B cell (primary cell): ENCODE data around the gene FES.
"Not testable (repeated sequence)": the region's sequence is repeated elsewhere in the genome, so short reads cannot be mapped to it uniquely, and the experiment has no call there.

ENCODE experiments used
- EZH2 ChIP-seq: IDR thresholded peaks from 2 replicates; pipeline ENCODE4 v1.6.1; 2012; ENCODE audit warnings: borderline replicate concordance, low read depth, mild to moderate bottlenecking, moderate library complexity, low read length; ENCODE audit not compliant: insufficient read depth, poor library complexity, severe bottlenecking
- TF ChIP-seq, protein P1 (sequence below): fragments of 200-600 bp; IDR thresholded peaks from one replicate; pipeline ENCODE4 v1.8.0; 2022; ENCODE audit warnings: antibody characterized with exemption, mild to moderate bottlenecking

DNA sequence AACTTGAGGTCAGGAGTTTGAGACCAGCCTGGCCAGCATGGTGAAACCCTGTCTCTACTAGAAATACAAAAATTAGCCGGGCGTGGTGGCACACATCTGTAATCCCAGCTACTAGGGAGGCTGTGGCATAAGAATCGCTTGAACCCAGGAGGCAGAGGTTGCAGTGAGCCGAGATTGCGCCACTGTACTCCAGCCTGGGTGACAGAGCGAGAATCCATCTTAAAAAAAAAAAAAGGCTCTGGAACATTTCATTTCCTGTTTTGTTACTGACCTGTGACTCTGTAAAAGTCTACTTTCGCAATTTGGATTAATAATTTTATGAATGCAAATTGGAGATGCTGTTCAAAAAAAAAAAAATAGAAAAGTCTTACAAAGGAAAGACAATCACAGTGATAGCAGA lies 43.8 kb downstream of the FES start:
- TF ChIP-seq, protein P1, sequence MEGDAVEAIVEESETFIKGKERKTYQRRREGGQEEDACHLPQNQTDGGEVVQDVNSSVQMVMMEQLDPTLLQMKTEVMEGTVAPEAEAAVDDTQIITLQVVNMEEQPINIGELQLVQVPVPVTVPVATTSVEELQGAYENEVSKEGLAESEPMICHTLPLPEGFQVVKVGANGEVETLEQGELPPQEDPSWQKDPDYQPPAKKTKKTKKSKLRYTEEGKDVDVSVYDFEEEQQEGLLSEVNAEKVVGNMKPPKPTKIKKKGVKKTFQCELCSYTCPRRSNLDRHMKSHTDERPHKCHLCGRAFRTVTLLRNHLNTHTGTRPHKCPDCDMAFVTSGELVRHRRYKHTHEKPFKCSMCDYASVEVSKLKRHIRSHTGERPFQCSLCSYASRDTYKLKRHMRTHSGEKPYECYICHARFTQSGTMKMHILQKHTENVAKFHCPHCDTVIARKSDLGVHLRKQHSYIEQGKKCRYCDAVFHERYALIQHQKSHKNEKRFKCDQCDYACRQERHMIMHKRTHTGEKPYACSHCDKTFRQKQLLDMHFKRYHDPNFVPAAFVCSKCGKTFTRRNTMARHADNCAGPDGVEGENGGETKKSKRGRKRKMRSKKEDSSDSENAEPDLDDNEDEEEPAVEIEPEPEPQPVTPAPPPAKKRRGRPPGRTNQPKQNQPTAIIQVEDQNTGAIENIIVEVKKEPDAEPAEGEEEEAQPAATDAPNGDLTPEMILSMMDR = not testable (repeated sequence)
- TF ChIP-seq EZH2 = not testable (repeated sequence)
